CD4-positive, alpha-beta T cell treated with Interleukin-10 for 1 hour (primary cell): ENCODE measurements around the gene ASIC2.
"Not testable (repeated sequence)": the region's sequence is repeated elsewhere in the genome, so short reads cannot be mapped to it uniquely, and the experiment has no call there.

Source experiments
- DNase-seq: peaks from one replicate; pipeline ENCODE4 v3.0.0-alpha.2; 2020

The ASIC2 gene

DNA sequence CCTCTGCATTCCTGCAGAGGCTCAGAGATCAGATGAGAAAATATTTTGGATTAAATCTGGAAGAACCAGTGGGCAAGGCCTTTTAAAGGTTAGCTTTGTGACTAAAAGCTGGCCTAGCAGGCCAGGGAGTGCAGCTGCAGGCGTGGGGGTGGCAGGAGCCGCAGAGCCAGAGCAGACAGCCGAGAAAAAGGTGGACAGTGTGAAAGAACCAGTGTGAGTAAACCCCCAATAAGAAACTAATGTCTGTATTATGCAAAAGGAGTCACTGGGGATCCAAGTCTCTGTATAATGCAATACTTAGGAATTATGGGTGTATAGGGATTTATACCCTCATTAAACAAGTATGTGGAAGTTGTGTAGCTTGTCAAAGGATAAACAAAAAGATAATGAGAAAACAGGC is 322.8 kb downstream of the ASIC2 start:
- DNase-seq = no peak

DNA sequence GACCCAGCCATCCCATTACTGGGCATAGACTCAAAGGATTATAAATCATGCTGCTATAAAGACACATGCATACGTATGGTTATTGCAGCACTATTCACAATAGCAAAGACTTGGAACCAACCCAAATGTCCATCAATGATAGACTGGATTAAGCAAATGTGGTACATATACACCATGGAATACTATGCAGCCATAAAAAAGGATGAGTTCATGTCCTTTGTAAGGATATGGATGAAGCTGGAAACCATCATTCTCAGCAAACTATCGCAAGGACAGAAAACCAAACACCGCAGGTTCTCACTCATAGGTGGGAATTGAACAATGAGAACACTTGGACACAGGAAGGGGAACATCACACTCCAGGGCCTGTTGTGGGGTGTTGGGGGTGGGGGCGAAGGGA is 323.9 kb downstream of the ASIC2 start:
- not testable (repeated sequence) for DNase-seq

DNA sequence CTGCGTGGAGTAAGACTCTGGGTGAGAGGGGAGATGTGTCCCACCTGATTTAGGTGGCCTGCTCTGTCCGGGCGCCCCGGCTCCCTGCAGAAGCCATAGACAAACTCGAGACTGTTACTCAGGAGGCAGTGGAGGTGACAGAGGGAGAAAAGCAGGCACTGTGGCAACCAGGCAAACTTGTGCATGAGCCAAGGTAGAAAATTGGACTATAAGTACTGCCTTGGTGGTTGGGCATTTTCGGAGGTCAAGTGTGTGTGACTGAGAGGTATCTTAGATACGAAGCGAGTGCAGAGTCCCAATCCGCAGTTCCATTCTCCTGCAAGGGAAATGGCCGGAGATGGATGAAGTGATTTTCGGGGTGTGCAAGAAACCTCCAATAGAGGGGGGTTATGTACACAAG is 328.6 kb downstream of the ASIC2 start:
- no peak for DNase-seq
